GM12874 (cell line): Measurements from ENCODE around the gene LGALS14.

Source experiments
- CTCF ChIP-seq: IDR thresholded peaks from 2 replicates; pipeline ENCODE4 v1.5.1; 2011; ENCODE audit warnings: low read depth, mild to moderate bottlenecking, control low read depth, low read length, moderate library complexity; ENCODE audit not compliant: insufficient read depth

The LGALS14 gene

GRCh38 chr19:39701291-39701690 lies 3.0 kb upstream of the LGALS14 start:
- no peak for TF ChIP-seq CTCF

GRCh38 chr19:39705578-39706188 lies 1.4 kb downstream of the LGALS14 start:
- TF ChIP-seq CTCF = no peak

- TF ChIP-seq CTCF = no peak
These were observed 4.3 kb downstream of the LGALS14 start for GRCh38 chr19:39708594-39708993.

- no peak for TF ChIP-seq CTCF
These were observed 5.0 kb downstream of the LGALS14 start for GRCh38 chr19:39709026-39709872.

- no peak for TF ChIP-seq CTCF
These were observed 6.1 kb downstream of the LGALS14 start for GRCh38 chr19:39710333-39710890.

- TF ChIP-seq CTCF = no peak
These were observed 21.7 kb downstream of the LGALS14 start for GRCh38 chr19:39725995-39726394.

- no peak for TF ChIP-seq CTCF
These were observed 23.0 kb downstream of the LGALS14 start for GRCh38 chr19:39727070-39727800.
